Testis (tissue), 3 donors: ENCODE data around the gene CBLN3. TPM values are rescaled to one million over a fixed set of nuclear protein-coding genes. Genes with fewer than 3 reads are reported as not detected.

Experiments
- DNase-seq: peaks from one replicate; pipeline ENCODE4 v3.0.0-alpha.2; 2019
- H3K27ac ChIP-seq, 2 donors: fragments of 200-600 bp; sonication (generic); one replicate each; pipeline ENCODE4 v1.5.1; 2019
- H3K27me3 ChIP-seq: fragments of 200-600 bp; sonication (generic); one replicate; pipeline ENCODE4 v1.5.1; 2019
- H3K36me3 ChIP-seq: fragments of 200-600 bp; sonication (generic); one replicate; pipeline ENCODE4 v1.5.1; 2017; ENCODE audit warnings: low read depth; ENCODE audit errors: missing control alignments
- H3K4me1 ChIP-seq: fragments of 200-600 bp; sonication (generic); one replicate; pipeline ENCODE4 v1.5.1; 2019
- H3K4me3 ChIP-seq, 2 donors: fragments of 200-600 bp; sonication (generic); one replicate each; pipeline ENCODE4 v1.5.1; 2017 to 2019
- H3K9me3 ChIP-seq: fragments of 200-600 bp; sonication (generic); one replicate; pipeline ENCODE4 v1.5.1; 2017
- POLR2A ChIP-seq: fragments of 450-650 bp; IDR thresholded peaks from one replicate; pipeline ENCODE4 v1.6.1; 2017; ENCODE audit warnings: antibody characterized with exemption, mild to moderate bottlenecking, moderate library complexity
- WGBS, 2 donors: methylation state at CpG; one replicate each; pipeline ENCODE4 v1.1.5; 2018; 5-methylcytosine and 5-hydroxymethylcytosine counted together
- intact Hi-C: fragments of 100-400 bp; cut with DNase I; formaldehyde crosslinking; loops from one replicate; pipeline ENCODE4 v1.15.1; 2023; ENCODE audit warnings: low total_unique reads
- polyA plus RNA-seq: library from polyadenylated mRNA; stranded (reverse); fragments of 350-450 nt; fragmentation: Illumina TruSeq; extraction: RNeasy Lipid Tissue Mini Kit (QIAGEN cat#74804); gene quantifications from one replicate; pipeline ENCODE4 v1.2.3, GENCODE V29; 2014; ENCODE audit warnings: low read depth, low replicate concordance; ENCODE audit not compliant: insufficient read depth
- total RNA-seq, 2 donors: library from RNA; depleted of rRNA; stranded (reverse); fragments of >200 nt; gene quantifications; one replicate each; pipeline ENCODE4 v1.2.3, GENCODE V29; 2016
- TF ChIP-seq, protein P1 (sequence below), 3 experiments: fragments of 450-650 bp in 2 of 3; fragments of 200-600 bp in 1 of 3; sonication (generic) in 1 of 3; IDR thresholded peaks; one replicate each; pipeline ENCODE4 v1.5.1; 2016 to 2019; ENCODE audit warnings: antibody characterized with exemption in 3 of 3, mild to moderate bottlenecking in 2 of 3, moderate library complexity in 1 of 3

The CBLN3 gene
- total and polyA plus RNA-seq, 3 donors from 2014 or later, result 9.0 to 17.0 (median 13.5) TPM

DNA sequence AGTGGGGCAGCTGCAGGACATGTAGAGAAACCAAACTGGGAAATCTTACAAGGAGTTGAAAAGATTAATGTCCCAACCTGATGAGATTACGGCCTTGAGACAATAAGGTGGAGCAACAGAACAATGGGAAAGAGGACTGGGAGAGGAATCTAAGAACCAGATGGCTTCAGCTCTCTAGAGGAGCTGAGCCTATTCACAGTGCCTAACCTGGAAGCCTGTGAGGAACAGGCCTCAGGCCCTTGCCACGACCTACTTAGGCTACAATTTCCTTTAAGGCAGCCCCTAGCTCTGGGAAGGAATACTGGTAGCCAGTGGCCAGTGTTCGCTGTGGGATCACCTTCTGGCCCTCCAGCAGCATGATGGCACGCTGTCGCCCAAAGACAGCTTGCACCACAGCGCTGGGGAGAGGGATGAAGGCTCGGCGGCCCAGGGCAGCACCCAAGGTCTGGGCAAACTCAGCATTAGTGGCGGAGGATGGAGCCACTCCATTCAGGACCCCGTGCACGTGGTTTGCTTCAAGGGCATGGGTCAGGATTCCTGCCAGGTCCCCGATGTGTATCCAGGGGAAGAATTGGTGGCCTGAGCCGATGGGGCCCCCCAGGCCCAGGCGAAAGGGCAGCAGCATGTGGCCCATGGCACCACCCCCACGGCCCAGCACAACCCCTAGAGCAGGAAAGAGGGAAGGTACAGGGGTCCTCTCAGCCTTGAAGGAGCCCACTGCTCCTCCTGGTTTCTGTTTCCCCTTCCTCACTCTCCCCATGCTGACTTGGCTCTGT is 10.6 kb upstream of the CBLN3 start:
- 48 to 54% methylated on average over 8 to 15 of the region's 15 CpGs for WGBS, 2 donors
- Histone ChIP-seq H3K4me1 (peaks cover 22% of the 10 kb centered on the region), H3K4me3 (no peak overlapping the region), H3K27ac (peak overlapping the region in 1 of 2 donors; percentile 8), H3K9me3 (no peaks in the 10 kb centered on the region), H3K36me3 (no peaks in the 10 kb centered on the region), H3K27me3 (no peaks in the 10 kb centered on the region)
- no peak for DNase-seq
- intact Hi-C loops, result no loop called here
- no peak for TF ChIP-seq POLR2A
- TF ChIP-seq, protein P1, sequence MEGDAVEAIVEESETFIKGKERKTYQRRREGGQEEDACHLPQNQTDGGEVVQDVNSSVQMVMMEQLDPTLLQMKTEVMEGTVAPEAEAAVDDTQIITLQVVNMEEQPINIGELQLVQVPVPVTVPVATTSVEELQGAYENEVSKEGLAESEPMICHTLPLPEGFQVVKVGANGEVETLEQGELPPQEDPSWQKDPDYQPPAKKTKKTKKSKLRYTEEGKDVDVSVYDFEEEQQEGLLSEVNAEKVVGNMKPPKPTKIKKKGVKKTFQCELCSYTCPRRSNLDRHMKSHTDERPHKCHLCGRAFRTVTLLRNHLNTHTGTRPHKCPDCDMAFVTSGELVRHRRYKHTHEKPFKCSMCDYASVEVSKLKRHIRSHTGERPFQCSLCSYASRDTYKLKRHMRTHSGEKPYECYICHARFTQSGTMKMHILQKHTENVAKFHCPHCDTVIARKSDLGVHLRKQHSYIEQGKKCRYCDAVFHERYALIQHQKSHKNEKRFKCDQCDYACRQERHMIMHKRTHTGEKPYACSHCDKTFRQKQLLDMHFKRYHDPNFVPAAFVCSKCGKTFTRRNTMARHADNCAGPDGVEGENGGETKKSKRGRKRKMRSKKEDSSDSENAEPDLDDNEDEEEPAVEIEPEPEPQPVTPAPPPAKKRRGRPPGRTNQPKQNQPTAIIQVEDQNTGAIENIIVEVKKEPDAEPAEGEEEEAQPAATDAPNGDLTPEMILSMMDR (IDR thresholded peaks at IDR 0.05), result no peak

DNA sequence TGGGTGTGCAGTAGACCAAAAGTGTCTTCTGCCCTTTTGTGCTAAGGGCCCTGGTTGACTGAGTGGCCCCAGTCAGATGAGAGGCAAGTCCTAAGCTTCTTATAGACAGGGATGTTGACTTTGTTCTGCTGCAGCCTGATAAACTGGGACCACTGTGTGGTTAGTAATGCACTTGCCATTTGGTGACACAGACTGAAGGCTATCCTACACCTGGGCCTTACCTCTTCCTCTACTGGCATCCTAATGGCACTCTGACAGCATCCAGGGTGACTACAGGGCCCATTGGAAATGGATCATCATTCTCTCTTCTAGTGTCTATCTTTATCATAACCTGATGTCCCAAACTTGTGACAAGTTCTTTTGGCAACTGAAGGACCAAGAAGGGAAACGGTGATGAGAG is 9.8 kb upstream of the CBLN3 start:
- no peaks in the 10 kb centered on the region for H3K27me3 ChIP-seq
- H3K9me3 ChIP-seq, result no peaks in the 10 kb centered on the region
- intact Hi-C loops, result no loop called here
- DNase-seq, result no peak
- H3K36me3 ChIP-seq, result no peaks in the 10 kb centered on the region
- no peak overlapping the region for H3K27ac ChIP-seq
- peaks cover 22% of the 10 kb centered on the region for H3K4me1 ChIP-seq
- TF ChIP-seq, protein P1 (IDR thresholded peaks at IDR 0.05), result no peak
- no peak for TF ChIP-seq POLR2A
- no peak overlapping the region for H3K4me3 ChIP-seq
- 61 to 62% methylated on average over 1 of the region's 1 CpG for WGBS, 2 donors

DNA sequence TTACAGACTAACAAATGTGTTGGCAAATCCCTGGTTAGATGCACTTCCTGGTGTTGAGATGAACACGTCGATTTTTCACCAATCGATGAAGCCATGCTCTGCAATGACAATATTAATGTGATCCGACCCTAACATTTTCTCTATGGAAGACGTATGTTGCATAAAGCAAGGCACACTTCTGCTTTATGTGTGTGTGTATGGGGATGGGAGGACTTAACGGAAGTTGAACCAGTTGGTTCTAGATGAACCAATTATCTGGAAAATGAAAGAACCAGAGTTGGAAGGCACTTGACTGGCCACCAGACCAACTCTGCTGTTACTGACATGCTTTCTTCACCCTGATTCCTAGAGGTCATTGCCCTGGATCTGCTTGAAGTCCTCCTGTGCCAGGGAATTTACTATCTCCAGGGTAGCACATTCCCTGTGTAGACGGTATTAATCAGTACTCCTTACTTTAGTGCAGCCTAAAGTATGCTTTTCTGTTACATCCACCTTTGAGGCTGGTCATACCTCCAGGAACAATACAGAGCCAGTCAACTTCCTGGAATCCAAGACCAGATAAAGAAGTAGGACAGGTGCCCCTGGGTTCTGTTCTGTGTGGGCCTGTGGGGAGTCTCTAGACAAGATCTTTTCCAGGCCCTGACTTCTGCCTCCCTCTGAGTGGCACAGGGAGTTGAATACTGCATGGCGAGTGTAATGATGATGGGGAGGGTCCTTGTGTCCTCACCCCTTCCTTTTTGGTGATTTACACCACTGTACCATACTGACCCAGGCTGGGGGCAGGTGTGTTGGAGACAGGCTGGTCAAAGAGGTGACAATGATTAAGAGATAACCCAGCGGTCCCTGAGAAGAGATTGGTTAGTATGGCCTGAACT is 9.0 kb upstream of the CBLN3 start:
- intact Hi-C loops, result no loop called here
- no peaks in the 10 kb centered on the region for H3K9me3 ChIP-seq
- WGBS, 2 donors, result 61 to 68% methylated on average over 9 of the region's 9 CpGs
- H3K4me1 ChIP-seq, result peaks cover 22% of the 10 kb centered on the region
- no peak overlapping the region for H3K4me3 ChIP-seq
- H3K27ac ChIP-seq, result peak overlapping the region in 1 of 2 donors; percentile 21
- TF ChIP-seq, protein P1 (IDR thresholded peaks at IDR 0.05), result no peak
- TF ChIP-seq POLR2A, result no peak
- DNase-seq, result no peak
- H3K27me3 ChIP-seq, result no peaks in the 10 kb centered on the region
- no peaks in the 10 kb centered on the region for H3K36me3 ChIP-seq

DNA sequence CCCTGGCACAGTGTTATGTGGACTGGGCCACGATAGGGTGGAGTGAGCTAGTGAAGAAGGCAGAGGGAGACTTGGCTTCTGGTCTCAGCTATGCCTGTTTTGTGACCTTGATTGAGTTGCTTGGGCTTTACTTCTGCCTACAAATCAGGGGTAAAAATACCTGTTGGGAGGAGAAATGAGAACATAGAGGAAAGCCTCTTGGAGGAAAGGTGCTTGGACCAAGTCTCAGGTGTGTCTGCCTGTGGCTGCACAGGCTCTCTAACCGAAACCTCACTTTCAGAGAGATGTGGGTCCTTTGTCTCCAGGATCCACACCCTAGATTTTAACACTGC is 8.2 kb upstream of the CBLN3 start:
- H3K9me3 ChIP-seq, result no peaks in the 10 kb centered on the region
- no peak overlapping the region for H3K4me3 ChIP-seq
- WGBS, 2 donors, result 51 to 54% methylated on average over 2 of the region's 2 CpGs
- TF ChIP-seq POLR2A, result no peak
- TF ChIP-seq, protein P1 (IDR thresholded peaks at IDR 0.05), result no peak
- no peaks in the 10 kb centered on the region for H3K36me3 ChIP-seq
- DNase-seq, result no peak
- intact Hi-C loops, result no loop called here
- H3K4me1 ChIP-seq, result peaks cover 22% of the 10 kb centered on the region
- peak overlapping the region in 1 of 2 donors; percentile 21 for H3K27ac ChIP-seq
- no peaks in the 10 kb centered on the region for H3K27me3 ChIP-seq
